Calu3 (cell line): ENCODE data around the gene MED12. TPM values are rescaled to one million over a fixed set of nuclear protein-coding genes. Genes with fewer than 3 reads are reported as not detected.

Source experiments
- BruUV-seq: library from RNA; stranded (reverse); fragments of 400-500 nt; replicated peaks from 2 replicates; lab custom pipeline; 2021; lab: Mats Ljungman, UMichigan
- CTCF ChIA-PET: fragments of 300-600 bp; sonication (Branson Sonifier 250); formaldehyde crosslinking; loops from one replicate; lab custom pipeline; 2022; ENCODE audit warnings: antibody characterized with exemption; lab: Charles Lee
- DNase-seq: peaks from one replicate; pipeline ENCODE4 v3.0.0; 2022
- H3K27ac Mint-ChIP-seq: one replicate; pipeline ENCODE4 v1.8.0; 2022; ENCODE audit warnings: mixed read lengths; ENCODE audit not compliant: unreplicated experiment
- H3K27me3 Mint-ChIP-seq: one replicate; pipeline ENCODE4 v1.8.0; 2022; ENCODE audit warnings: mixed read lengths; ENCODE audit not compliant: unreplicated experiment
- H3K36me3 Mint-ChIP-seq: one replicate; pipeline ENCODE4 v1.8.0; 2022; ENCODE audit warnings: mild to moderate bottlenecking, moderate library complexity, mixed read lengths; ENCODE audit not compliant: insufficient read depth, unreplicated experiment
- H3K4me1 Mint-ChIP-seq: one replicate; pipeline ENCODE4 v1.8.0; 2022; ENCODE audit warnings: mild to moderate bottlenecking, low read depth, mixed read lengths; ENCODE audit not compliant: unreplicated experiment
- H3K4me3 Mint-ChIP-seq: one replicate; pipeline ENCODE4 v1.8.0; 2022; ENCODE audit warnings: mild to moderate bottlenecking, low read depth, moderate library complexity, mixed read lengths; ENCODE audit not compliant: unreplicated experiment
- H3K9me3 Mint-ChIP-seq: one replicate; pipeline ENCODE4 v1.8.0; 2022; ENCODE audit warnings: low read depth, mixed read lengths; ENCODE audit not compliant: unreplicated experiment
- intact Hi-C: fragments of 100-400 bp; cut with micrococcal nuclease; formaldehyde crosslinking; loops from one replicate; pipeline ENCODE4 v1.10.0; 2022; ENCODE audit not compliant: unreplicated experiment
- total RNA-seq: library from RNA; stranded (reverse); gene quantifications from 2 replicates; pipeline ENCODE4 v1.2.3, GENCODE V29; 2022
- TF ChIP-seq, protein P1 (sequence below): fragments of 200-600 bp; IDR thresholded peaks from one replicate; pipeline ENCODE4 v1.8.0; 2022; ENCODE audit warnings: antibody characterized with exemption; ENCODE audit not compliant: unreplicated experiment

Gene MED12
- total RNA-seq, 1 experiment from 2014 or later, result 56.2 TPM

- H3K27me3 Mint-ChIP-seq, result no peaks in the 10 kb centered on the region
- intact Hi-C loops, result no loop called here
- no peak overlapping the region for H3K4me3 Mint-ChIP-seq
- CTCF ChIA-PET, result interaction anchor here (1.2 to 1.7 kb wide), 3 partner anchors 32 to 101 kb away, joined by 3 to 5 read pairs (median 4); partner anchors contain the start of gene NONO
- peaks cover 8% of the 10 kb centered on the region for H3K4me1 Mint-ChIP-seq
- H3K27ac Mint-ChIP-seq, result no peak overlapping the region
- peaks cover 11% of the 10 kb centered on the region for H3K36me3 Mint-ChIP-seq
- H3K9me3 Mint-ChIP-seq, result no peaks in the 10 kb centered on the region
- DNase-seq, result no peak
- BruUV-seq, result no TSS peak
- TF ChIP-seq, protein P1, sequence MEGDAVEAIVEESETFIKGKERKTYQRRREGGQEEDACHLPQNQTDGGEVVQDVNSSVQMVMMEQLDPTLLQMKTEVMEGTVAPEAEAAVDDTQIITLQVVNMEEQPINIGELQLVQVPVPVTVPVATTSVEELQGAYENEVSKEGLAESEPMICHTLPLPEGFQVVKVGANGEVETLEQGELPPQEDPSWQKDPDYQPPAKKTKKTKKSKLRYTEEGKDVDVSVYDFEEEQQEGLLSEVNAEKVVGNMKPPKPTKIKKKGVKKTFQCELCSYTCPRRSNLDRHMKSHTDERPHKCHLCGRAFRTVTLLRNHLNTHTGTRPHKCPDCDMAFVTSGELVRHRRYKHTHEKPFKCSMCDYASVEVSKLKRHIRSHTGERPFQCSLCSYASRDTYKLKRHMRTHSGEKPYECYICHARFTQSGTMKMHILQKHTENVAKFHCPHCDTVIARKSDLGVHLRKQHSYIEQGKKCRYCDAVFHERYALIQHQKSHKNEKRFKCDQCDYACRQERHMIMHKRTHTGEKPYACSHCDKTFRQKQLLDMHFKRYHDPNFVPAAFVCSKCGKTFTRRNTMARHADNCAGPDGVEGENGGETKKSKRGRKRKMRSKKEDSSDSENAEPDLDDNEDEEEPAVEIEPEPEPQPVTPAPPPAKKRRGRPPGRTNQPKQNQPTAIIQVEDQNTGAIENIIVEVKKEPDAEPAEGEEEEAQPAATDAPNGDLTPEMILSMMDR, result no peak
Observed at GRCh38 chrX:71182871-71183270, 64.5 kb downstream of the MED12 start.

DNA sequence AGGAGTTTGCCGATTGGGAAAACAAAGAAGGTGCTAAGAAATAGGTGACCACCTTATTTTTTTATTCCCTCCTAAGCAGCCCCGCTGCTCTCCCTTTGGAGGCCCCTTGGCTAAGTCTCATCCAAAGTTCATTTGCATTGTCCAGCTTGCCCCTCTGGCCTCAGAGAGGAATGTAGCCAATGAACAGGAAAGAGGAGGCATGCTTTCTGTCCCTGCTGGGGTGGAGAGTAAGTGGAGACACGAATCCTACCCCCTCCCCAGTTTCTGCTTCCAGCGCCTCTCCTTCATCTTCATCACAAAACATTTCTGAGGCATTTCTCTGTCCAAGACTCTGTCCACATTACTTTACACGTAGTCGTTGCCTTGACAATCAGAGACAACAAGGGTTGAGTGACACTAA, 64.9 kb downstream of the MED12 start:
- intact Hi-C loops, result no loop called here
- BruUV-seq, result no TSS peak
- H3K9me3 Mint-ChIP-seq, result no peaks in the 10 kb centered on the region
- H3K4me1 Mint-ChIP-seq, result peaks cover 8% of the 10 kb centered on the region
- no peak overlapping the region for H3K27ac Mint-ChIP-seq
- H3K36me3 Mint-ChIP-seq, result peaks cover 11% of the 10 kb centered on the region
- DNase-seq, result no peak
- no peaks in the 10 kb centered on the region for H3K27me3 Mint-ChIP-seq
- TF ChIP-seq, protein P1, result no peak
- H3K4me3 Mint-ChIP-seq, result no peak overlapping the region
- CTCF ChIA-PET, result interaction anchor here (1.2 to 1.7 kb wide), 2 partner anchors 32 to 52 kb away, joined by 3 to 4 read pairs; no protein-coding TSS in a partner anchor

GRCh38 chrX:71184092-71184491, 65.7 kb downstream of the MED12 start:
- TF ChIP-seq, protein P1, result no peak
- no peak overlapping the region for H3K27ac Mint-ChIP-seq
- no peaks in the 10 kb centered on the region for H3K27me3 Mint-ChIP-seq
- DNase-seq, result no peak
- H3K9me3 Mint-ChIP-seq, result no peaks in the 10 kb centered on the region
- peaks cover 8% of the 10 kb centered on the region for H3K4me1 Mint-ChIP-seq
- H3K4me3 Mint-ChIP-seq, result no peak overlapping the region
- CTCF ChIA-PET, result no interaction called here
- no TSS peak for BruUV-seq
- intact Hi-C loops, result loop anchor here (2.0 kb wide), 1 partner anchor 31 kb away; no protein-coding TSS in a partner anchor
- peaks cover 11% of the 10 kb centered on the region for H3K36me3 Mint-ChIP-seq

DNA sequence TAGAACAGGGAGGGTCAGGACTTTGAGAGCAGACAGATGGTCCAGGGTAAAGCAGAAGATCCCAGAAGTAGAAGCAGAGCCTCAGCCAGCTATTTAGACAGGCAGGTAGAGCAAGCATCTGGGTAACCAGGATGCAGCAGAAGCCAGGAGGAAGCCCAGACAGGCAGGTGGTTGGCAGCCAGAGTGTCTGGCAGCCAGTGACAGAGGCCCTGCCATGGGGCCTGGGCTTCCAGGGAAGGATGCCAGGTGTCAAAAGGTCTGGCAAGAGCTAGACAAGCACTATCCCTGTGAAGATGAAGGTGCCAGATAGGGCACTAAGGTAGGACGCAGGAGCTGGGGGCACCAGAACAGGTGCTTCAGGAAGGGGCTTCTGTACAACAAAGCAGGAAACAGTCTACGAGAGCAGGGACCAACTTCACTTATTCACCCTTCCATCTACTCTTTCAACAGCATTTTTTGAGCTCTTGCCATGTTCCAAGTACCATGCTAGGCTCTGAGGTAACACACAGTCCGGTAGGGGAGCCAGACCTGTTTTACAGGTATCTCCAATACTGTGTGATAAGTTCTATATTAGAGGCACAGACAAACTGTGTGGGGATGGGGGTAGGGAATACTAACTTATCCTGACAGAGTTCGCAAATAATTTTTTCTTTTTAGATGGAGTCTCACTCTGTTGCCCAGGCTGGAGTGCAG, 66.6 kb downstream of the MED12 start:
- Mint-ChIP-seq H3K36me3 (peaks cover 11% of the 10 kb centered on the region), H3K27ac (no peak overlapping the region), H3K9me3 (no peaks in the 10 kb centered on the region), H3K27me3 (no peaks in the 10 kb centered on the region), H3K4me3 (no peak overlapping the region), H3K4me1 (peaks cover 8% of the 10 kb centered on the region)
- intact Hi-C loops, result loop anchor here (2.0 kb wide), 1 partner anchor 30 kb away; no protein-coding TSS in a partner anchor
- CTCF ChIA-PET, result interaction anchor here (0.6 to 1.0 kb wide), 3 partner anchors 32 to 226 kb away, joined by 3 to 4 read pairs (median 3); partner anchors contain the start of gene NONO
- DNase-seq, result peak; percentile 30
- TF ChIP-seq, protein P1, result no peak
- no TSS peak for BruUV-seq
